Transverse colon (tissue), 4 donors: ENCODE results near the gene XPNPEP3.

Source experiments
- EP300 ChIP-seq: sonication (generic); formaldehyde crosslinking; IDR thresholded peaks from one replicate; pipeline ENCODE4 v1.6.1; 2017; ENCODE audit warnings: antibody characterized with exemption, low read depth
- POLR2A ChIP-seq: fragments of 450-650 bp; IDR thresholded peaks from one replicate; pipeline ENCODE4 v1.6.1; 2016; ENCODE audit warnings: antibody characterized with exemption, mild to moderate bottlenecking, moderate library complexity
- POLR2AphosphoS5 ChIP-seq, 3 donors: sonication (generic); formaldehyde crosslinking; IDR thresholded peaks; one replicate each; pipeline ENCODE4 v1.6.1; 2016; ENCODE audit warnings: antibody characterized with exemption in 3 of 3
- TF ChIP-seq, protein P1 (sequence below), 5 experiments: fragments of 200-600 bp in 3 of 5; fragments of 450-650 bp in 2 of 5; sonication (generic) in 3 of 5; IDR thresholded peaks; 1 replicate in 2 of 5; 2 replicates in 3 of 5; pipeline ENCODE4 v1.5.1; 2016 to 2017; ENCODE audit warnings: antibody characterized with exemption in 5 of 5, inconsistent platforms in 3 of 5, mild to moderate bottlenecking in 2 of 5, moderate library complexity in 1 of 5

GRCh38 chr22:40819599-40820140 is 37.3 kb upstream of the XPNPEP3 start:
- TF ChIP-seq, protein P1, sequence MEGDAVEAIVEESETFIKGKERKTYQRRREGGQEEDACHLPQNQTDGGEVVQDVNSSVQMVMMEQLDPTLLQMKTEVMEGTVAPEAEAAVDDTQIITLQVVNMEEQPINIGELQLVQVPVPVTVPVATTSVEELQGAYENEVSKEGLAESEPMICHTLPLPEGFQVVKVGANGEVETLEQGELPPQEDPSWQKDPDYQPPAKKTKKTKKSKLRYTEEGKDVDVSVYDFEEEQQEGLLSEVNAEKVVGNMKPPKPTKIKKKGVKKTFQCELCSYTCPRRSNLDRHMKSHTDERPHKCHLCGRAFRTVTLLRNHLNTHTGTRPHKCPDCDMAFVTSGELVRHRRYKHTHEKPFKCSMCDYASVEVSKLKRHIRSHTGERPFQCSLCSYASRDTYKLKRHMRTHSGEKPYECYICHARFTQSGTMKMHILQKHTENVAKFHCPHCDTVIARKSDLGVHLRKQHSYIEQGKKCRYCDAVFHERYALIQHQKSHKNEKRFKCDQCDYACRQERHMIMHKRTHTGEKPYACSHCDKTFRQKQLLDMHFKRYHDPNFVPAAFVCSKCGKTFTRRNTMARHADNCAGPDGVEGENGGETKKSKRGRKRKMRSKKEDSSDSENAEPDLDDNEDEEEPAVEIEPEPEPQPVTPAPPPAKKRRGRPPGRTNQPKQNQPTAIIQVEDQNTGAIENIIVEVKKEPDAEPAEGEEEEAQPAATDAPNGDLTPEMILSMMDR (IDR thresholded peaks at IDR 0.05): no peak
- no peak for TF ChIP-seq POLR2AphosphoS5 (IDR thresholded peaks at IDR 0.05)
- no peak for TF ChIP-seq EP300
- TF ChIP-seq POLR2A: no peak
